ENCODE results near the gene ZFYVE21. TPM values are rescaled to one million over a fixed set of nuclear protein-coding genes. Genes with fewer than 3 reads are reported as not detected.

ZFYVE21 gene
- total RNA-seq, 1 experiment from 2014 or later, result 66.2 TPM

DNA sequence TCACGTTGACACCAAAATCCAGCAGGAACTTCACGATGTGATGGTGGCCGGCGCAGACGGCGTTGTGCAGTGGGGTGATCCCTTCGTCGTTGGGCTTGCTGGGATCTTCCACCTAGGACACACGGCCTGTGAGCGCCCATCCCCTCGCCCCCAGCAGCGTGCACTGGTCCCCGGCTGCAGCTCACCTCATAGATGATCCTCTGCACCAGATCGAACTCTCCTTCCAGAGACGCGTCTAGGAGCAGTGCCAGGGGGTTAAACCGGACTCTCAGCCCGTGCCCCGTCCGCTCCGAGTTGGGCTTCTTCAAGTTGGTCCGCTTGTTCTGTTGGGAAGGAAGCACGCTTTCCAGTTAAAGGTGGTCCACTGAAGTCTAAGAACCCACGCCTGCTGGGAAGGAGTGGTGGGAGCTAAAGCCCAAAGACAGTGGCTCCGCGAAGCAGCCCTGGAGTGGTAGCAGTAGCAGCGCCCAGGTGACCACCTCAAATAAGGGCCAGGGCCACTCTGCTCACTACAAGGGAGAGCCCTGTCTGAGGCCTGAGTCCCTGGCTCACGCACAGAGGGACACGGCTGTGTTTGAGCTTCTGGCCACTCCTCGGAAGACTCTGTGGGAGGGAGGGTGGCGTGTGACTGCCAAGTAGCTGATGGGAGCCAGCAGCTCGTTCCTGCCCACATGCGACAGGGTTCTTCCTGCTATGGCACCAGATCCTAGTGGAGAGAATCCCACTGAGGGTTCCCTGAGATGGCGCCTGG, 23.3 kb downstream of the ZFYVE21 start:
- Histone ChIP-seq H3K4me1 (no peaks in the 10 kb centered on the region), H3K4me3 (ENCODE audit: low read depth, low read length) (no peak overlapping the region), H3K27me3 (replicated peaks; ENCODE audit: control insufficient read depth, insufficient read depth, low read length) (no peaks in the 10 kb centered on the region), H3K9me3 (no peaks in the 10 kb centered on the region), H3K36me3 (ENCODE audit: control insufficient read depth, insufficient read depth, low read length) (peaks cover 5% of the 10 kb centered on the region; the same call in 1 of the 2 replicates)
- no peaks in the 10 kb centered on the region for H3K4me1 Mint-ChIP-seq (ENCODE audit: low read depth, unreplicated experiment)
- TF ChIP-seq, protein P1, sequence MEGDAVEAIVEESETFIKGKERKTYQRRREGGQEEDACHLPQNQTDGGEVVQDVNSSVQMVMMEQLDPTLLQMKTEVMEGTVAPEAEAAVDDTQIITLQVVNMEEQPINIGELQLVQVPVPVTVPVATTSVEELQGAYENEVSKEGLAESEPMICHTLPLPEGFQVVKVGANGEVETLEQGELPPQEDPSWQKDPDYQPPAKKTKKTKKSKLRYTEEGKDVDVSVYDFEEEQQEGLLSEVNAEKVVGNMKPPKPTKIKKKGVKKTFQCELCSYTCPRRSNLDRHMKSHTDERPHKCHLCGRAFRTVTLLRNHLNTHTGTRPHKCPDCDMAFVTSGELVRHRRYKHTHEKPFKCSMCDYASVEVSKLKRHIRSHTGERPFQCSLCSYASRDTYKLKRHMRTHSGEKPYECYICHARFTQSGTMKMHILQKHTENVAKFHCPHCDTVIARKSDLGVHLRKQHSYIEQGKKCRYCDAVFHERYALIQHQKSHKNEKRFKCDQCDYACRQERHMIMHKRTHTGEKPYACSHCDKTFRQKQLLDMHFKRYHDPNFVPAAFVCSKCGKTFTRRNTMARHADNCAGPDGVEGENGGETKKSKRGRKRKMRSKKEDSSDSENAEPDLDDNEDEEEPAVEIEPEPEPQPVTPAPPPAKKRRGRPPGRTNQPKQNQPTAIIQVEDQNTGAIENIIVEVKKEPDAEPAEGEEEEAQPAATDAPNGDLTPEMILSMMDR (IDR thresholded peaks at IDR 0.05; ENCODE audit: insufficient read depth in 1 of 2, low read depth in 1 of 2, low read length in 1 of 2, severe bottlenecking in 1 of 2, unreplicated experiment in 1 of 2), result no peak
- no peaks in the 10 kb centered on the region for H3K36me3 Mint-ChIP-seq (ENCODE audit: insufficient read depth, unreplicated experiment)
- no peak overlapping the region for H3K27ac Mint-ChIP-seq (ENCODE audit: unreplicated experiment)
- no peaks in the 10 kb centered on the region for H3K9me3 Mint-ChIP-seq (ENCODE audit: unreplicated experiment)
- intact Hi-C loops (cut with micrococcal nuclease; ENCODE audit: unreplicated experiment), result no loop called here
- no peaks in the 10 kb centered on the region for H3K27me3 Mint-ChIP-seq (ENCODE audit: insufficient read depth, unreplicated experiment)
- POLR2A ChIA-PET, result no interaction called here
- CTCF ChIA-PET, result no interaction called here
- no peak overlapping the region for H3K4me3 Mint-ChIP-seq (ENCODE audit: unreplicated experiment)
- BruUV-seq (replicated peaks), result no TSS peak
- peak in 1 of 2 experiments; percentile 18 for DNase-seq

DNA sequence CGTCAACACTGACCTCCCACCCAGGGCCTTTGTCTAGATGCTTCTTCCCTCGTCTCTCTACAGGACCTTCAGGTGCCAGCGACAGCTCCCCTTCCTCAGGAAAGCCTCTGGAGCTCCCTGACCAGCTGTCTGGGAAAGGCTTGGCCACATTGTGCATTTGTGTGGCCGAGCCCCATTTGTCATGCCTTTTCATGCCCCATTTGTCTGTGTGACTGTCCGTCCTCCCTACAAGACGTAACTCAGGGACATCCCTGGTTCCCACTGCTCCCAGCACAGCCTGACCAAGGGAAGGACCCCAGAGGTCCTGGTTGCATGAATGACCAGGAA, 23.8 kb downstream of the ZFYVE21 start:
- no peak overlapping the region for H3K4me3 Mint-ChIP-seq (ENCODE audit: unreplicated experiment)
- no peaks in the 10 kb centered on the region for H3K9me3 Mint-ChIP-seq (ENCODE audit: unreplicated experiment)
- no peaks in the 10 kb centered on the region for H3K27me3 Mint-ChIP-seq (ENCODE audit: insufficient read depth, unreplicated experiment)
- Histone ChIP-seq H3K27me3 (replicated peaks; ENCODE audit: control insufficient read depth, insufficient read depth, low read length) (no peaks in the 10 kb centered on the region), H3K4me1 (no peaks in the 10 kb centered on the region), H3K36me3 (ENCODE audit: control insufficient read depth, insufficient read depth, low read length) (peaks cover 5% of the 10 kb centered on the region; the same call in 1 of the 2 replicates), H3K9me3 (no peaks in the 10 kb centered on the region), H3K4me3 (ENCODE audit: low read depth, low read length) (no peak overlapping the region)
- intact Hi-C loops (cut with micrococcal nuclease; ENCODE audit: unreplicated experiment), result no loop called here
- no peak for DNase-seq
- ChIA-PET POLR2A (no interaction called here), CTCF (no interaction called here)
- no TSS peak for BruUV-seq (replicated peaks)
- H3K4me1 Mint-ChIP-seq (ENCODE audit: low read depth, unreplicated experiment), result no peaks in the 10 kb centered on the region
- no peak overlapping the region for H3K27ac Mint-ChIP-seq (ENCODE audit: unreplicated experiment)
- H3K36me3 Mint-ChIP-seq (ENCODE audit: insufficient read depth, unreplicated experiment), result no peaks in the 10 kb centered on the region
- TF ChIP-seq, protein P1 (IDR thresholded peaks at IDR 0.05; ENCODE audit: insufficient read depth in 1 of 2, low read depth in 1 of 2, low read length in 1 of 2, severe bottlenecking in 1 of 2, unreplicated experiment in 1 of 2), result no peak

DNA sequence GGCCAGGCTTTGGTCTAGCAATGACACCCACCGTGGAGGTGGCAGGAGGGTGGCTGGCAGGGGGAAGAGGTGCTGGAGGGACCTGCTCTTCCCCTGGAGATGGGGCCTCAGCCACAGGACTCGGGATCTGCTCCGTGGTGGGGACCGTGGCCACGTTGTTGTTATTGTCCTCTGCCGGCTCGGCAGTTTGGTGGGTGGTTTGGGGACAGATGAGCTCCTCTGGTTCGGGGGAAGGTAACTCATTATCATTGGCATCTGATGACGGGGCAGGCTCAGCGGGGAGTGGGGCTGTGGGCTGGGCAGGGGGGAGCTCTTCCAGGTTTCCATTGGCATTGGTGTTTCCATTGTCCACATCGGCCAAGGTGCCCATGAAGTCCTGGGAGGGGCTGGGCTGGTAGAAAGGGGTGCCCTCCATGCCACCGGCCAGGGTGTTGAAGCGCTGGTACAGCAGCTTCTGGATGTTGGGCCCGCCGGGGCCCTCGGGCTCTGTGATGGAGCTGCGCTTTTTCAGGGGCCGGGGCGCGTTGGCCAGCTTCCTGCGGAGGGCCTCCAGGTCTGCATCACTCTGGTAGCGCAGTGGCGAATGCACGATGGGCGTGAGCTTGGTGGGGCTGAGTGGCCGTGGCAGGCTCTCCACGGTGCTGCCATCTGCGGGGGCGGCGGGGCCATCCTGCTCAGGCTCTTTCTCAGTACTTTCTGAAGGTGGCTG, 24.3 kb downstream of the ZFYVE21 start:
- Mint-ChIP-seq H3K4me3 (ENCODE audit: unreplicated experiment) (no peak overlapping the region), H3K27me3 (ENCODE audit: insufficient read depth, unreplicated experiment) (no peaks in the 10 kb centered on the region), H3K4me1 (ENCODE audit: low read depth, unreplicated experiment) (no peaks in the 10 kb centered on the region), H3K27ac (ENCODE audit: unreplicated experiment) (no peak overlapping the region), H3K36me3 (ENCODE audit: insufficient read depth, unreplicated experiment) (no peaks in the 10 kb centered on the region), H3K9me3 (ENCODE audit: unreplicated experiment) (no peaks in the 10 kb centered on the region)
- CTCF ChIA-PET, result no interaction called here
- intact Hi-C loops (cut with micrococcal nuclease; ENCODE audit: unreplicated experiment), result no loop called here
- peak in 1 of 2 experiments; percentile 15 for DNase-seq
- H3K4me1 ChIP-seq, result no peaks in the 10 kb centered on the region
- H3K9me3 ChIP-seq, result no peaks in the 10 kb centered on the region
- POLR2A ChIA-PET, result no interaction called here
- peaks cover 5% of the 10 kb centered on the region; the same call in 1 of the 2 replicates for H3K36me3 ChIP-seq (ENCODE audit: control insufficient read depth, insufficient read depth, low read length)
- TF ChIP-seq, protein P1 (IDR thresholded peaks at IDR 0.05; ENCODE audit: insufficient read depth in 1 of 2, low read depth in 1 of 2, low read length in 1 of 2, severe bottlenecking in 1 of 2, unreplicated experiment in 1 of 2), result no peak
- H3K4me3 ChIP-seq (ENCODE audit: low read depth, low read length), result no peak overlapping the region
- no peaks in the 10 kb centered on the region for H3K27me3 ChIP-seq (replicated peaks; ENCODE audit: control insufficient read depth, insufficient read depth, low read length)
- BruUV-seq (replicated peaks), result no TSS peak

Data from Caco-2 (cell line).